C4-2B (cell line): ENCODE results near the gene HLA-DQA1.
"Not testable (repeated sequence)": the region's sequence is repeated elsewhere in the genome, so short reads cannot be mapped to it uniquely, and the experiment has no call there.

Source experiments
- ZFX ChIP-seq: fragments of 450-650 bp; IDR thresholded peaks from 2 replicates; pipeline ENCODE4 v1.6.1; 2017
- TF ChIP-seq, protein P1 (sequence below): fragments of 450-650 bp; conservative IDR thresholded peaks from 2 replicates; pipeline ENCODE4 v1.5.1; 2017; ENCODE audit warnings: mild to moderate bottlenecking

DNA sequence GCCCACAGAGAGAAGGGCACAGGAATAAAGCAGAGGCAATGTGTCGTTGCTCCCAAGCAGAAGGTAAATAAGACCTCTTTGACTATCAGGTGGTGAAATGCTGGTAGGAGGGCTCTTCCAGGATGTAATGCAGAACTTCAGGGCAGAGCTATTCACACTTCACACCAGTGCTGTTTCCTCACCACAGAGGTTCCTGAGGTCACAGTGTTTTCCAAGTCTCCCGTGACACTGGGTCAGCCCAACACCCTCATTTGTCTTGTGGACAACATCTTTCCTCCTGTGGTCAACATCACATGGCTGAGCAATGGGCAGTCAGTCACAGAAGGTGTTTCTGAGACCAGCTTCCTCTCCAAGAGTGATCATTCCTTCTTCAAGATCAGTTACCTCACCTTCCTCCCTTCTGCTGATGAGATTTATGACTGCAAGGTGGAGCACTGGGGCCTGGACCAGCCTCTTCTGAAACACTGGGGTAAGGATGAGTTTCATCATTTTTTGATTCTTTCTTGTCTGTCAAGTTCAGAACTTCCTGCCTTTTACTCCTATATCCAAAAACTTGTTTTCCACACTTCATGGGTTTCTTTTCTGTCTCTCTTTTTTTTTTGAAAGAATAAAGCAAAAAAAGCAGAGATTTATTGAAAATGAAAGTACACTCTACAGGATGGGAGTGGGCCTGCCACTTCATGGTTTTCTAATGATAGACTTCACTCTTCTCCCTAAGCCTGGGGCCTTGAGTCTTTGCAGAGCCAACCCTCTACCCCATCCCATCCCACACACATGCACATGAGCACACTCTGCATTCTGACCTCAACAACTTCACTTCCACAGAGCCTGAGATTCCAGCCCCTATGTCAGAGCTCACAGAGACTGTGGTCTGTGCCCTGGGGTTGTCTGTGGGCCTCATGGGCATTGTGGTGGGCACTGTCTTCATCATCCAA is 4.8 kb downstream of the HLA-DQA1 start:
- TF ChIP-seq, protein P1, sequence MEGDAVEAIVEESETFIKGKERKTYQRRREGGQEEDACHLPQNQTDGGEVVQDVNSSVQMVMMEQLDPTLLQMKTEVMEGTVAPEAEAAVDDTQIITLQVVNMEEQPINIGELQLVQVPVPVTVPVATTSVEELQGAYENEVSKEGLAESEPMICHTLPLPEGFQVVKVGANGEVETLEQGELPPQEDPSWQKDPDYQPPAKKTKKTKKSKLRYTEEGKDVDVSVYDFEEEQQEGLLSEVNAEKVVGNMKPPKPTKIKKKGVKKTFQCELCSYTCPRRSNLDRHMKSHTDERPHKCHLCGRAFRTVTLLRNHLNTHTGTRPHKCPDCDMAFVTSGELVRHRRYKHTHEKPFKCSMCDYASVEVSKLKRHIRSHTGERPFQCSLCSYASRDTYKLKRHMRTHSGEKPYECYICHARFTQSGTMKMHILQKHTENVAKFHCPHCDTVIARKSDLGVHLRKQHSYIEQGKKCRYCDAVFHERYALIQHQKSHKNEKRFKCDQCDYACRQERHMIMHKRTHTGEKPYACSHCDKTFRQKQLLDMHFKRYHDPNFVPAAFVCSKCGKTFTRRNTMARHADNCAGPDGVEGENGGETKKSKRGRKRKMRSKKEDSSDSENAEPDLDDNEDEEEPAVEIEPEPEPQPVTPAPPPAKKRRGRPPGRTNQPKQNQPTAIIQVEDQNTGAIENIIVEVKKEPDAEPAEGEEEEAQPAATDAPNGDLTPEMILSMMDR: not testable (repeated sequence)
- TF ChIP-seq ZFX: not testable (repeated sequence)
